SK-N-SH (cell line): ENCODE measurements around the gene IRAG1. TPM values are rescaled to one million over a fixed set of nuclear protein-coding genes. Genes with fewer than 3 reads are reported as not detected.

Source experiments
- CTCF ChIA-PET: fragments of 300-600, 350-600 bp; formaldehyde crosslinking; extraction: SDS; loops from one replicate; lab custom pipeline; 2021; lab: Yijun Ruan, JAX
- POLR2A ChIA-PET: fragments of 350-600 bp; sonication (Branson Sonifier 250); formaldehyde crosslinking; extraction: SDS; loops from one replicate; lab custom pipeline; 2020; ENCODE audit warnings: antibody characterized with exemption, inconsistent platforms; lab: Yijun Ruan, JAX
- DNase-seq: peaks from one replicate; pipeline ENCODE4 v3.0.0; 2012
- H2AFZ ChIP-seq: fragments of 200-600 bp; sonication (generic); 2 replicates; pipeline ENCODE4 v1.8.1; 2016; ENCODE audit warnings: antibody characterized with exemption, mild to moderate bottlenecking, low read depth
- H3F3A ChIP-seq: fragments of 200-600 bp; sonication (generic); replicated peaks from 2 replicates; pipeline ENCODE3; 2016; ENCODE audit warnings: antibody characterized with exemption, mild to moderate bottlenecking; ENCODE audit not compliant: insufficient read depth
- H3K27ac ChIP-seq, 2 experiments: fragments of 200-500 bp in 1 of 2; fragments of 200-600 bp in 1 of 2; sonication (Bioruptor generic) in 1 of 2; sonication (generic), shearing (Covaris generic) in 1 of 2; 2 replicates each; pipeline versions ENCODE4 v1.5.1 to v1.6.1; 2014 to 2016; ENCODE audit warnings: low read depth in 2 of 2, inconsistent platforms in 1 of 2, low read length in 1 of 2, mild to moderate bottlenecking in 1 of 2, mixed read lengths in 1 of 2
- H3K27me3 ChIP-seq: fragments of 200-600 bp; sonication (generic), shearing (Covaris generic); 2 replicates; pipeline ENCODE4 v1.6.1; 2016; ENCODE audit warnings: mixed run types; ENCODE audit not compliant: insufficient read depth
- H3K36me3 ChIP-seq, 2 experiments: fragments of 200-500 bp in 1 of 2; fragments of 200-600 bp in 1 of 2; sonication (Bioruptor generic) in 1 of 2; sonication (generic) in 1 of 2; replicated peaks in 1 of 2; 2 replicates each; pipeline versions ENCODE3 to v1.5.1; 2014 to 2016; ENCODE audit warnings: low read length in 1 of 2, mild to moderate bottlenecking in 1 of 2; ENCODE audit not compliant: insufficient read depth in 2 of 2, control insufficient read depth in 1 of 2
- H3K4me1 ChIP-seq, 2 experiments: fragments of 200-500 bp in 1 of 2; fragments of 200-600 bp in 1 of 2; sonication (Bioruptor generic) in 1 of 2; sonication (generic), shearing (Covaris generic) in 1 of 2; 2 replicates each; pipeline versions ENCODE4 v1.5.1 to v1.6.1; 2014 to 2016; ENCODE audit warnings: low read depth in 1 of 2, low read length in 1 of 2, mixed run types in 1 of 2; ENCODE audit not compliant: insufficient read depth in 2 of 2, control insufficient read depth in 1 of 2
- H3K4me2 ChIP-seq: fragments of 200-600 bp; sonication (generic), shearing (Covaris generic); 2 replicates; pipeline ENCODE4 v1.6.1; 2017; ENCODE audit warnings: mixed run types
- H3K4me3 ChIP-seq, 2 experiments: fragments of 200-500 bp in 1 of 2; fragments of 200-600 bp in 1 of 2; sonication (Bioruptor generic) in 1 of 2; sonication (generic), shearing (Covaris generic) in 1 of 2; 2 replicates each; pipeline versions ENCODE4 v1.5.1 to v1.8.1; 2014 to 2016; ENCODE audit warnings: low read depth in 2 of 2, inconsistent platforms in 1 of 2, low read length in 1 of 2, mild to moderate bottlenecking in 1 of 2, mixed read lengths in 1 of 2, moderate library complexity in 1 of 2
- H3K79me2 ChIP-seq: fragments of 200-600 bp; sonication (generic); 2 replicates; pipeline ENCODE4 v1.8.1; 2017; ENCODE audit warnings: mild to moderate bottlenecking; ENCODE audit not compliant: insufficient read depth
- H3K9ac ChIP-seq: fragments of 200-600 bp; sonication (generic); 2 replicates; pipeline ENCODE4 v1.6.1; 2017; ENCODE audit warnings: mixed run types
- H3K9me2 ChIP-seq: fragments of 200-600 bp; sonication (generic); 2 replicates; pipeline ENCODE4 v1.6.1; 2017; ENCODE audit warnings: mixed run types
- H3K9me3 ChIP-seq: fragments of 200-600 bp; sonication (generic); 2 replicates; pipeline ENCODE4 v1.6.1; 2017; ENCODE audit warnings: mixed run types, mild to moderate bottlenecking, moderate library complexity
- H4K20me1 ChIP-seq: fragments of 200-600 bp; sonication (generic); 2 replicates; pipeline ENCODE4 v1.6.1; 2017; ENCODE audit warnings: mild to moderate bottlenecking, mixed run types; ENCODE audit not compliant: insufficient read depth
- CHD2 ChIP-seq: fragments of 150-350 bp; IDR thresholded peaks from 2 replicates; pipeline ENCODE4 v1.6.1; 2018; ENCODE audit warnings: low read length; ENCODE audit not compliant: partially characterized antibody
- CTCF ChIP-seq: fragments of 200-600 bp; sonication (generic); IDR thresholded peaks from 2 replicates; pipeline ENCODE4 v1.6.1; 2017; ENCODE audit warnings: antibody characterized with exemption, mild to moderate bottlenecking, moderate library complexity
- ELF1 ChIP-seq: IDR thresholded peaks from 2 replicates; pipeline ENCODE4 v1.4.0; 2012
- EP300 ChIP-seq, 2 experiments: IDR thresholded peaks; 2 replicates each; pipeline versions ENCODE4 v1.4.0 to v1.6.1; 2012; ENCODE audit warnings: borderline replicate concordance in 1 of 2, low read depth in 1 of 2, low read length in 1 of 2
- EZH2phosphoT487 ChIP-seq: fragments of 200-600 bp; sonication (generic); IDR thresholded peaks from 2 replicates; pipeline ENCODE4 v1.6.1; 2017; ENCODE audit warnings: low read depth, mixed run types, mild to moderate bottlenecking, antibody characterized with exemption, moderate library complexity, borderline replicate concordance
- FOXJ3 ChIP-seq: sonication (generic); formaldehyde crosslinking; IDR thresholded peaks from 2 replicates; pipeline ENCODE4 v1.5.1; 2020; ENCODE audit warnings: mild to moderate bottlenecking, missing genetic modification reagents
- GABPA ChIP-seq: IDR thresholded peaks from 2 replicates; pipeline ENCODE4 v1.4.0; 2012; ENCODE audit warnings: low read depth, mild to moderate bottlenecking
- GATA2 ChIP-seq: sonication (generic); formaldehyde crosslinking; IDR thresholded peaks from 2 replicates; pipeline ENCODE4 v1.5.0; 2020; ENCODE audit warnings: mild to moderate bottlenecking, missing genetic modification reagents
- IRF3 ChIP-seq: fragments of 150-350 bp; IDR thresholded peaks from 2 replicates; pipeline ENCODE4 v1.6.1; 2016; ENCODE audit warnings: mild to moderate bottlenecking, low read depth, low read length
- MAX ChIP-seq: IDR thresholded peaks from 2 replicates; pipeline ENCODE4 v1.4.0; 2012; ENCODE audit warnings: low read depth
- MEF2A ChIP-seq: IDR thresholded peaks from 2 replicates; pipeline ENCODE4 v1.4.0; 2012; ENCODE audit warnings: low read depth, borderline replicate concordance
- MXI1 ChIP-seq: IDR thresholded peaks from 2 replicates; pipeline ENCODE4 v1.6.1; 2012; ENCODE audit warnings: mild to moderate bottlenecking, low read depth, low read length, improper control_type of control experiment
- NFIC ChIP-seq: IDR thresholded peaks from 2 replicates; pipeline ENCODE4 v1.4.0; 2012; ENCODE audit warnings: borderline replicate concordance
- NRF1 ChIP-seq: IDR thresholded peaks from 2 replicates; pipeline ENCODE4 v1.6.1; 2012; ENCODE audit warnings: low read depth, mild to moderate bottlenecking, low read length
- RAD21 ChIP-seq: IDR thresholded peaks from 2 replicates; pipeline ENCODE4 v1.6.1; 2012; ENCODE audit warnings: mild to moderate bottlenecking, low read length
- RCOR1 ChIP-seq: fragments of 150-350 bp; IDR thresholded peaks from 2 replicates; pipeline ENCODE4 v1.6.1; 2017; ENCODE audit warnings: antibody characterized with exemption, low read length
- SIN3A ChIP-seq: IDR thresholded peaks from 2 replicates; pipeline ENCODE4 v1.6.1; 2012; ENCODE audit warnings: low read depth, mild to moderate bottlenecking, low read length, moderate library complexity, borderline replicate concordance
- SMC3 ChIP-seq: IDR thresholded peaks from 2 replicates; pipeline ENCODE4 v1.6.1; 2012; ENCODE audit warnings: low read depth, low read length, improper control_type of control experiment
- TAF1 ChIP-seq: IDR thresholded peaks from 2 replicates; pipeline ENCODE4 v1.6.1; 2012; ENCODE audit warnings: low read depth, mild to moderate bottlenecking, low read length, moderate library complexity, borderline replicate concordance
- USF2 ChIP-seq: fragments of 150-350 bp; IDR thresholded peaks from 2 replicates; pipeline ENCODE4 v1.6.1; 2017; ENCODE audit warnings: antibody characterized with exemption, low read length, low read depth, borderline replicate concordance
- WGBS: methylation state at CpG from one replicate; pipeline ENCODE4 v1.1.6; 2017; ENCODE audit warnings: low lambda C conversion rate; 5-methylcytosine and 5-hydroxymethylcytosine counted together
- polyA plus RNA-seq, 3 experiments: library from polyadenylated mRNA; depleted of rRNA; stranded (reverse); fragments of >200 nt; gene quantifications; 2 replicates each; pipeline ENCODE4 v1.2.3, GENCODE V29; 2012
- TF ChIP-seq, protein P1 (sequence below): IDR thresholded peaks from 2 replicates; pipeline ENCODE4 v1.4.0; 2012; ENCODE audit warnings: low read depth, borderline replicate concordance
- TF ChIP-seq, protein P2 (sequence below): IDR thresholded peaks from 2 replicates; pipeline ENCODE4 v1.4.0; 2012; ENCODE audit warnings: low read depth, borderline replicate concordance

Gene IRAG1
- polyA plus RNA-seq, 1 of the 3 experiments (the other 2 are of a cell fraction), result 0.05 TPM

DNA sequence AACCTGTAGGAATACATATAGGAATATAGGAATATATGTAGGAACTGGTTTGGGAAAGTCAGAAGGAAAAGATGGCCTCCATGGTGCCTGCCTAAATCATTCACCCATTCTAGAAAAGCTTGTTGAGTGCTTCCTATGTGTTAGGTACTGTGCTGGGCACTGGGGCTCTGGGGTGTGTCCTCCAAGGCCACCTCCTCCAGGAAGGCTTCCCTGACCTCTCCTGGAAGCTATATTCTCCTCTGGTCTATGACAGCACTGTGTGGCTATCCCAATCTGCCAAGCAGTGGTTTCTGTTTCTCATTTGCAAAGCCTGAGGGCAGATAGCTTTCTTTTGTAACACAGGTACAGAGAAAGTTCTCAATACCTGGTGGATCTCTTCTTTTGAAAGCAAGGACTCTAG, 30.2 kb downstream of the IRAG1 start:
- H4K20me1 ChIP-seq, result no peaks in the 10 kb centered on the region
- peaks cover 2 to 29% of the 10 kb centered on the region in 2 experiments; a peak in 3 of 4 replicates for H3K4me1 ChIP-seq
- H3K27ac ChIP-seq, result no peak overlapping the region
- TF ChIP-seq MEF2A (no peak), RCOR1 (no peak), SMC3 (no peak), IRF3 (no peak), MAX (no peak), MXI1 (no peak)
- TF ChIP-seq, protein P1, sequence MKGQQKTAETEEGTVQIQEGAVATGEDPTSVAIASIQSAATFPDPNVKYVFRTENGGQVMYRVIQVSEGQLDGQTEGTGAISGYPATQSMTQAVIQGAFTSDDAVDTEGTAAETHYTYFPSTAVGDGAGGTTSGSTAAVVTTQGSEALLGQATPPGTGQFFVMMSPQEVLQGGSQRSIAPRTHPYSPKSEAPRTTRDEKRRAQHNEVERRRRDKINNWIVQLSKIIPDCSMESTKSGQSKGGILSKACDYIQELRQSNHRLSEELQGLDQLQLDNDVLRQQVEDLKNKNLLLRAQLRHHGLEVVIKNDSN, result no peak
- no peak overlapping the region for H3K9ac ChIP-seq
- H3K9me3 ChIP-seq, result no peaks in the 10 kb centered on the region
- no peaks in the 10 kb centered on the region for H3K9me2 ChIP-seq
- peaks cover 12% of the 10 kb centered on the region for H3F3A ChIP-seq
- ChIA-PET CTCF (interaction anchor here (0.6 to 5.7 kb wide), 4 partner anchors 8 to 258 kb away, joined by 3 to 31 read pairs (median 4); no protein-coding TSS in a partner anchor), POLR2A (no interaction called here)
- H3K36me3 ChIP-seq, result no peaks in the 10 kb centered on the region
- no peak overlapping the region for H2AFZ ChIP-seq
- H3K4me2 ChIP-seq, result no peak overlapping the region
- no peak overlapping the region for H3K4me3 ChIP-seq
- no peaks in the 10 kb centered on the region for H3K27me3 ChIP-seq
- no peak for DNase-seq
- no peaks in the 10 kb centered on the region for H3K79me2 ChIP-seq

- Histone ChIP-seq H3K4me2 (no peak overlapping the region), H2AFZ (no peak overlapping the region), H3K79me2 (no peaks in the 10 kb centered on the region), H3K4me3 (no peak overlapping the region), H3K27ac (peak overlapping the region in 1 of 2 experiments; percentile 70; a peak in 2 of 4 replicates), H3K9me3 (no peaks in the 10 kb centered on the region), H3K9me2 (no peaks in the 10 kb centered on the region), H4K20me1 (no peaks in the 10 kb centered on the region), H3K36me3 (no peaks in the 10 kb centered on the region), H3K4me1 (peaks cover 2 to 26% of the 10 kb centered on the region in 2 experiments; a peak in 3 of 4 replicates), H3K27me3 (no peaks in the 10 kb centered on the region), H3K9ac (no peak overlapping the region), H3F3A (peaks cover 12% of the 10 kb centered on the region)
- CTCF ChIA-PET, result interaction anchor here (0.7 kb wide), 1 partner anchor 355 kb away, joined by 3 read pairs; the partner anchor contains the start of gene ADM
- POLR2A ChIA-PET, result no interaction called here
- no peak for DNase-seq
- 94% methylated on average over 2 of the region's 2 CpGs for WGBS
- TF ChIP-seq GATA2 (CRISPR knock-in tag), result no peak
- no peak for TF ChIP-seq EZH2phosphoT487
- no peak for TF ChIP-seq MXI1
- TF ChIP-seq CHD2, result no peak
- TF ChIP-seq NRF1, result no peak
- TF ChIP-seq SIN3A, result no peak
- TF ChIP-seq MEF2A, result no peak
- TF ChIP-seq RAD21, result no peak
- TF ChIP-seq USF2, result no peak
- no peak for TF ChIP-seq GABPA
- TF ChIP-seq ELF1, result no peak
- no peak for TF ChIP-seq NFIC
- TF ChIP-seq, protein P2, sequence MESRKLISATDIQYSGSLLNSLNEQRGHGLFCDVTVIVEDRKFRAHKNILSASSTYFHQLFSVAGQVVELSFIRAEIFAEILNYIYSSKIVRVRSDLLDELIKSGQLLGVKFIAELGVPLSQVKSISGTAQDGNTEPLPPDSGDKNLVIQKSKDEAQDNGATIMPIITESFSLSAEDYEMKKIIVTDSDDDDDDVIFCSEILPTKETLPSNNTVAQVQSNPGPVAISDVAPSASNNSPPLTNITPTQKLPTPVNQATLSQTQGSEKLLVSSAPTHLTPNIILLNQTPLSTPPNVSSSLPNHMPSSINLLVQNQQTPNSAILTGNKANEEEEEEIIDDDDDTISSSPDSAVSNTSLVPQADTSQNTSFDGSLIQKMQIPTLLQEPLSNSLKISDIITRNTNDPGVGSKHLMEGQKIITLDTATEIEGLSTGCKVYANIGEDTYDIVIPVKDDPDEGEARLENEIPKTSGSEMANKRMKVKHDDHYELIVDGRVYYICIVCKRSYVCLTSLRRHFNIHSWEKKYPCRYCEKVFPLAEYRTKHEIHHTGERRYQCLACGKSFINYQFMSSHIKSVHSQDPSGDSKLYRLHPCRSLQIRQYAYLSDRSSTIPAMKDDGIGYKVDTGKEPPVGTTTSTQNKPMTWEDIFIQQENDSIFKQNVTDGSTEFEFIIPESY, result no peak
- no peak for TF ChIP-seq FOXJ3
- no peak for TF ChIP-seq EP300 (IDR thresholded peaks at IDR 0.05; ENCODE audit: borderline replicate concordance in 1 of 2, low read depth in 1 of 2, low read length in 1 of 2)
- no peak for TF ChIP-seq CTCF
- no peak for TF ChIP-seq TAF1
Observed at GRCh38 chr11:10660323-10660722, 33.2 kb downstream of the IRAG1 start.
